Activated CD4-positive, alpha-beta T cell treated with anti-CD3 and anti-CD28 coated beads, Interleukin-10, Interleukin-2, amounts not matched to agents 100 ng/mL and 50 ng/mL, durations not matched to agents 16 hours and 8 hours (primary cell): ENCODE results near the gene CADPS.

Experiments
- DNase-seq: peaks from one replicate; pipeline ENCODE4 v3.0.0-alpha.2; 2020

The CADPS gene

DNA sequence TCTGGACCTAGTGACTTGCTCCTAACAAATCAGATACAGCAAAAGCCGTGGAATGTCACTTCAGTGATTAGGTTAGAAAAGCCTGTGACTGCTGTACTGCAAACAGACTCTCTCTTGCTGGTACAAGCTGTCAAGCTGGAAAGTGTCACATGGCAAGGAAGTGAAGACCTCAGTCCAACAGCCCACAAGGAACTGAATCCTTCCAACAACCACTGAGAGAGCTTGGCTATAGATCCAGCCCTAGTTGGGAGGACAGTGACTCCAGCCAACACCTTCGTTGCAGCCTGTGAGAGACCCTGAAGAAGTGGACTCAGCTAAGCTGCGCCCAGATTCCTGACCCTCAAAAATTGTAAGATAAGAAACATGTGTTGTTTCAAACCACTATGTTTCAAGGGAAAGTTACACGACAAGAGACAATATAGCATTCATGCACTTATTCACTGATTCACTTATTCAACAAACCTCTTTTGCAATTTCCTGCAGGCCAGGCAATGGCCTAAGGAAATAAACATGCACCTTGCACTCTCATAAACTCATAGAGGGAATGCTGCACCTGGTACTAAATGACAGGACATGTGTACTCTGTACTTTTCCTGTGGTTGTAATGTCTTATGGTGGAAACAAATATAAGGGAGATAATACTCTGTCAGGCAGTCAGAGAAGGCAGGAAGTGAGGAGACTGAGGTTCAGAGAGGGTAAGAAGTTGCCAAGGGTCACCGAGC lies 142.9 kb downstream of the CADPS start:
- DNase-seq = no peak

DNA sequence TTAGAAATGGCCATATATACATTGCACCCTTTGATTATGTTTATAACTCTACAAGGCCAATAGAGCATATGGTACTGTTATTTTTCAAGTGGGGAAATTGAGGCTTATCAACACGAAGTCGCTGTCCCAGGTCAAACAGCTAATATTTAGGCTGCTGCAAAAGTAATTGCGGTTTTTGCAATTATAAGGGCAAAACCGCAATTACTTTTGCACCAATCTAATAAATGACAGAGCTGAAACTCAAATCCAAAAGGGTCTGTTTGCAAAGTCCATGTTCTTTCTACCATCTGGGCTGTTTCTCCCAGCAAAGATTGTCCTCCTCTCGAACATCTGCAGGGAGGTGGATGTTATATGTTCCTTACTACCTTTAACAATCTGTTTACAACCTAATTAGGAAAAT lies 147.2 kb downstream of the CADPS start:
- no peak for DNase-seq

DNA sequence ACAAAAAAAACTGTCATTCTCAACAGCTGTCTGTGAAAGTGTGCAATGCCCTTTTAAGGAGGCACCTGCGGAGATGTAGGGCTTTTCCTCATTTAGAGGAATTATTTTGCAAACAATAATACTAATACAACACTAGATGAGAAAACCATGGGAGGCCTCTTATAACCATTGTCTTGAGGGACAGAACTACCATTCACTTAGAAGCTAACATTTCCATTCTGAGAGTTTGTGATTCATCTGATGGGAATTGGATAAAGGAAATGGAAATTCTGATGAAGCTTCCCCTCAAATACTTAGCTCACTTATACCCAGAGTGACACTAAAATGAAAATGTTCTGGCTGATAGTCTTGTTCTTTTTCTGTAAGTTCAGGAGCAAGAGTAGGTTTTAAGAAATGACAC lies 147.7 kb downstream of the CADPS start:
- DNase-seq = no peak

DNA sequence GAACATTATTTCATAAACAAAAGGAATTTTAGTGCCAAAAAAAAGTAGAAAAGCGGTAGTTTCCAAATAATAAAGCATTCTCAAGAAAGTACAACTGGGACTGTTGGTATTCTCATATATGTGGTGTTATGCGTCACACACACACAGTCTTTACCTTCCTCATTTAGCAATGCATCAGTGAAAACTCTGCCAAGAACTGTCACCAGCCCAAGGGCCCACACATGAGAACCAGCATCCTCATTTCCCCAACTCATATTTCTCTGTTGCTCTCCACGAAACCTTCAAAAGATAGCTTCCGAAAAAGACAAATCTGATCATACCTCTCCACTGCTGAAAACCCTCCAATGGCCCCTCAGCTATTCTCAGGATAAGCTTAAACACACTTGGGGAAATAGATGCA lies 150.7 kb downstream of the CADPS start:
- no peak for DNase-seq

- no peak for DNase-seq
Measured at GRCh38 chr3:62723914-62724217, 151.3 kb downstream of the CADPS start.

GRCh38 chr3:62723166-62723913 lies 151.9 kb downstream of the CADPS start:
- no peak for DNase-seq

GRCh38 chr3:62722344-62722743 lies 152.9 kb downstream of the CADPS start:
- no peak for DNase-seq

GRCh38 chr3:62718515-62719320 lies 156.5 kb downstream of the CADPS start:
- DNase-seq = no peak

DNA sequence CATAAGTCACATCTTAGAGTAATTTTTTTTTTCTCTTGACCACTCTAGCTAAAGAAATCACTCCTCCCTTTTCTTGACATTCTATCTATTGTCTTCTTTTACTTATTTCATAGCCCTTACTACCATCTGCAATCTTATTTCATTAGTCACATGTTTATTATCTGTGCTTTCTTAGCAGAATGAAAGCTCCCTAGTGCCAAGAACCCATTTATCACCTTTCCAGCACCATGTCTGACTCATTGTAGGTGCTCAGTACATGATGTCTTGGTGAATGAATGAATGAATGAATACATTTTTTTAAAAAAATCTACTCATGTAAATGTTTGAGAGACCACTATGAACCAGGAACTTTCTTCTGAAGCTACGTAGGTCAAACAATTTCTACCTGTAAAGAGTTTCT lies 157.2 kb downstream of the CADPS start:
- DNase-seq = no peak

- no peak for DNase-seq
Measured at GRCh38 chr3:62712746-62713145, 162.5 kb downstream of the CADPS start.

DNA sequence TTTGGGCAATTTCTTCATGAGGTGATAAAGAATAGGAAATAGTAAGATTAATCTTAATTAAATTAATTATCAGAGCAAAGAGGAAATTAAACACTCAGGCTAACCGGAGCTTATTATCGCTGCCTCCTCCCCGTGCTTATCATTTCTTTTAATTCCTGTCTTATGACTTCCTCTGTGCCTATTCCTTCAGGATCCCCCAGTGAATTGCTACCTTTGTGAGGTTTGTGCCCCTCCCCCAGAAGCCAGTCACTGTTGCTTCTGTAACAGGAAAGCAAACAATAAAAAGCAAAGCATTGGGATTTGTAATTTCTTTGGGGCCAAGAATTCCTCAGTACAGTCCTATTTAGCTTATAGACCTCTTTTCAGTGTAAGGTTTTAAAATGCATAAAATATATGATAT lies 164.5 kb downstream of the CADPS start:
- no peak for DNase-seq

DNA sequence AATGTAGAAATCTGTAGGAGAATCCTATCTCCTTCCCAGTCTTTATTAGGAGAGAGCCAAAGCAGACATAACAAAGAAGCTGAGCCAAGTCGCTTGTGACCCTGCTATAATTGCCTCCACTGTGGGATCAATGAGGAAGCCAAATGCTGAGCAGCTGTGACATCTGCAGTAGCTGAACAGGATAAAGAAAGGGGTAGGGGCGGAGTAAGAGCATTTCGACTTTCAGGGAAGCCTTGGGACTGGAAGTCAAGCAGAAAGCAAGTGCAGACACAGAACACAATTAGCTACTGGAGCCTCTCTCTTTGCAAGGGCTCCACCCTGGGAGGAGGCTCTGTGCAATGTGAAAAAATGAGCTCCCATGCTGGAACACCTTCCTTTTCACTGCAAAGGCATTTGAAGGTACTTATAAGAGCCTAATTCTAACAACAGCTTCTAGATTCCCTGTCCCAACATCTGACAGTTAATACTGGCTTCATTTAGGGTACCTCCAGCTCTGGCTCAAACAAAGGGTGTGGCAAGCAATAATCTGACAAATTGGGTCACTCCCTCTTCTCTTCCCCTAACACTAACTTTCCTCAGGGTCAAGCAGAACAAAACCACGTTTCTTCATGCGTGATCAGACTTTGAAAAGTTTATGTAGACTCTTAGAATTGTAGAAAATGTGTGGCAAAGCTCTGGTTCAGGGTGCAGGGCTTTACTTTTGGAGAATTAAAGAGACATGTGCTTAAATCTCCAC lies 166.4 kb downstream of the CADPS start:
- DNase-seq = no peak

- no peak for DNase-seq
Measured at GRCh38 chr3:62705721-62706120, 169.5 kb downstream of the CADPS start.

GRCh38 chr3:62703451-62704167 lies 171.6 kb downstream of the CADPS start:
- DNase-seq = no peak

DNA sequence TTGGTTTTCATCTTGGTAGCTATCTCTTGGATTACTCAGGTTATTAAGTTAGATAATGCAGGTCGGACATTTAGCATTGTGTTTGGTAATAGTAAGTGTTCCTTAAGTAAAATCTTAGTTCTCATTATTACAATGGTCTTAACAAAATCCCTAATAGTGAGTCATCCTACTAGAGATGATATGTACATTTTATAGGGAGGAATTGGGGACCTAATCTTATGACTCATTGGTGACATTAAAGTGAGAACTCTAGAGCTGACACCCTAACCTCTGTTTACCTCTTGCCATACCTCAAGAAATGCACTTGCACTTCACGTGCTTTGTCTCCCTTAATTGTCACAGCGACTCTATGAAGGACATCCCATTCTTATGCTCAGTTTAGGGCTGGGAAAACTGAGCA lies 174.9 kb downstream of the CADPS start:
- no peak for DNase-seq

- DNase-seq = no peak
Measured at GRCh38 chr3:62699728-62700127, 175.5 kb downstream of the CADPS start.

GRCh38 chr3:62696011-62696410 lies 179.2 kb downstream of the CADPS start:
- DNase-seq = no peak

- no peak for DNase-seq
Measured at GRCh38 chr3:62688812-62689211, 186.4 kb downstream of the CADPS start.

- DNase-seq = no peak
Measured at GRCh38 chr3:62688050-62688449, 187.2 kb downstream of the CADPS start.

DNA sequence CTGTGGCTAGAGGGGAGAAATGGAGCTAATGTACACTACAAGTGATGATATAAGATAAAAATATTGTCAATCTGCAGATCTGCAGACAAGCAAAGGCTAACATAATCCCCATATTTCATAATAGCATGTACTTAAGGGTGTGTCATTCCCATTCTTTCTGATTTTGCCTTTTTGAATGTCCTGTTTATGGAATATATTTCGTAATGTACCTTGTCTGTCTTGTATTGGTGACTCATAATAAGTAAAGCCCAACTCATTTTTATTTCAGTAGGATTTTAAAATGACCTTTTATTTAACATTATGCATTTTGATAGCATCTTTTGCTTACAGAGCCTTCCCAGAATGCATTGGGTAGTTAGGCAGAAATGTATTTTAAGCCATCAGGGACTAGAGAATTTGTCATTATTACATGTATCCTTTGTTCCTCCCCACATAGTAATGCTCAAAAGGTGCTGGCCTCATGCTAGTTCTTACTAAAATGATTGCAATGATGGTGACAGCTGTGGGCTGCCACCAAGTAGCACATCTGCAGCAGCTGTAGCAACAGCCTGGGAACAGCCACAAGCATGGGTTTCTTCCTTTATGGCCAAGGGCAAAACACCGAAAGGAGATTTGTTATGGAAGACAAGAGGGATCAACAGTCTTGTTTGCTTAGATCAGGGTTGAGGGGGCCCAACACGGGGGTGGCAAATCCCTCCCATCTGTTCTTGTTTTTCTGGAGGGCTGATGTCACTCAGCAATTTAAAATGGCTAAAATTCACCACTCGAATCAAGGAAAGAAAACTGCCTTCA lies 188.5 kb downstream of the CADPS start:
- DNase-seq = no peak

GRCh38 chr3:62682826-62683225 lies 192.4 kb downstream of the CADPS start:
- DNase-seq = no peak

DNA sequence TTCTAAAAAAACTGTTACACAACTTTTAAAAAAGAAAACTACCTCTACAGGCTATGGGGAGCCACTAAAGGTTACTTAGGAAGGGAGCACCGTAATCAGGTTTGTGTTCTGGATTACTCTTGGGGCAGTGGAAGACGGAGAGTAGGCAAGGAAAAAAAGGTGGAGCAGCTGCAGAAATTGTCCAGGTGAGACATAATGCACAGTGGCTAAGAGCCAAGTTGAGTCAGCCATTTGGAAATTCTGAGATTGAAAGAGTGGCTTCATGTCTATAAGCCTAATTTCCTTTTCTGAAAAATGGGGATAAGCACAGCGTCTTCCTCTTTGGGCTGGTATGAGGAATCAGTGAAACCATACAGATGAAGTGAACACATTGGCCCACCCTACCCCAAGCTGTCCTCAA lies 195.2 kb downstream of the CADPS start:
- no peak for DNase-seq
